SK-N-SH (cell line): Measurements from ENCODE around the gene DNAJC21.

Source experiments
- EZH2phosphoT487 ChIP-seq: fragments of 200-600 bp; sonication (generic); IDR thresholded peaks from 2 replicates; pipeline ENCODE4 v1.6.1; 2017; ENCODE audit warnings: low read depth, mixed run types, mild to moderate bottlenecking, antibody characterized with exemption, moderate library complexity, borderline replicate concordance
- TAF1 ChIP-seq: IDR thresholded peaks from 2 replicates; pipeline ENCODE4 v1.6.1; 2012; ENCODE audit warnings: low read depth, mild to moderate bottlenecking, low read length, moderate library complexity, borderline replicate concordance
- USF2 ChIP-seq: fragments of 150-350 bp; IDR thresholded peaks from 2 replicates; pipeline ENCODE4 v1.6.1; 2017; ENCODE audit warnings: antibody characterized with exemption, low read length, low read depth, borderline replicate concordance

DNA sequence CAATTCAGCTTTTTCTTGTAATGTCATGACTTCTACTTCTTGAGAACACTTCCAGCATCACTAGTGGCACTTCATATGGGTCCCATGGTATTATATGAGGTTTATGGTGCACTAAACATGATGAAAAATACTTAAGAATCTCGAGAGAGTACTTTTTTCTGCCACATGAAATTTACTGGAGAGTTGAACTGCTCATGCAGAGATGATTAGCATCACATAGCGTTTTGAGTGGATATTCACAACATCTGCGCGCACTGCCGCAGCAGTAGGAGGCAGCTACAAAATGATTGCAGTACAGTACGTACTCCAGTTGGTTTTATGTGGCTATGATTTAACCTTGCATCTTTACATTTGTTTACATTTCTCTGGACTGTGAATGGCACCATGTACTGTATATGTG, 28.7 kb upstream of the DNAJC21 start:
- TF ChIP-seq EZH2phosphoT487 (no peak), TAF1 (no peak), USF2 (no peak)
